T-helper 9 cell (primary cell): ENCODE measurements around the gene MLLT3.
A peak's percentile ranks its signal among the peaks of the same experiment; 100 is the strongest.

ENCODE experiments used
- DNase-seq: peaks from one replicate; pipeline ENCODE4 v3.0.0-alpha.2; 2020
- total RNA-seq, 2 donors: gene quantifications; one replicate each; lab custom pipeline; 2026; lab: John Stamatoyannopoulos, UW

MLLT3 gene
- total RNA-seq: 80.6 to 116 reads per million in 2 donors

DNA sequence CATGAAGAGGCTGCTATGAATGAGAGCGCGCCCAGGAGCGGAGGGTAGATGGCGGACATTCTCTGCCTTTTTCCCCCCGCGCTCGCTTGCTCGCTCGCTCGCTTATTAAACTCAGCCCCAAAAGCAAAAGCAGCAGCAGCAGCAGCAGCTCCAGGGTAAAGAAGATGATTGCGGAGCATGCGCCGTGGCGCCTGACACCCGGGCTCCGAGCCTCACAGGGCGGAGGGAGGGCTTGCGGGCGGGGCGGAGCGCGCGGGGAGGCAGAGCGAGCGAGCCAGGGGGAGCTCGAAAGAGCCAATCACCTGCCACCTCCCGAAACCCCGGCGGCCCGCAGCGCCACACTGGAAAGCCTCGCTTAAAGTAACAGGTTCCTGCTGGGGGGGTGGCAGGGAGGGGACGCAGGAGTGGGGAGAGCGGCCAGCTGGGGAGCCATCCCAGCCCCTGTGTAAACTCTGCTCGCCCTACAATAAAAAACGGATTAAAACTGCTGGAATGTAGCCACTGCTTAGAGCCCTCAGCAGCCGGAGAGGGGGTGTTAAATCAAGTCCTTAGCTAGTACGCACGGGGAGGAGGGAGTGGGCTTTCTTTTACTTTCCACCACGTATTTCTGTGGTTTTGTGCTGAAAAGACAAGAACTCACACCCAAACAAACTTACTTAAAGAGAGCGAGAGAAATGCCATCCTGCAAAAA, at the start of gene MLLT3:
MLLT3 (minus strand) TSS at position 170 of the 691 bp plus-strand sequence.
- peak; percentile 94 for DNase-seq

DNA sequence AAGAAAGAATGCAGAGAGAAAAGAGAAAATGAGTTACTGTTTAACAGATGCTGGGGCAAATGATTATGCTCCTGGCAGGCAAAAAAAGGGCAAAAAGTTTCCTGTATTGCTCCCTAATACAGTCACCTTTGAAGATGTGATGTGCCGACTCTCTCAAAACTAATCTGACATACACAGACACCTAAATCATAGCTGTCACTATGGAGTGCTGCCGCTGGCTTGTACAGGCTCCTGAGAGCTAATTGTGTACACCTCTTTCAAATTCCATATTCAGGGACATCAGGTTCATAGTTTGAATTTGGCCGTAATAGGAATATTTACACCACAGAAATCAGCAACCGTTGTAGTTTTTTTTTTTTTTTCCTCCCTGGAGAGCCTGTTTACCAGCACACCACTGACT, 49.3 kb upstream of the MLLT3 start:
- no peak for DNase-seq

DNA sequence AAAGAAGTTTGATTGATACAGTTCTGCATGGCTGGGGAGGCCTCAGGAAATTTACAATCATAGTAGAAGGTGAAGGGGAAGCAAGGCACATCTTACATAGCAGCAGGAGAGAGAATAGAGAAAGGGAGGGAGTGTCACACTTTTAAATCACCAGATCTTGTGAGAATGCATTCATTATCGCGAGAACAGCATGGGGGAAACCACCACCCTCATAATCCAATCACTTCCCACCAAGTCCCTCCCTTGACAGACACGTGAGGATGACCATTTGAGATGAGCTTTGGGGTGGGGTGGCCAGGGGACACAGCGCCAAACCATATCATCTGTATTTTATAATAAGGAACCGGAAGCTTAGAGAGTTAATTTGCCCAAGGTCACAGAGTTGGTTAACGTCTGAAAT, 48.1 kb upstream of the MLLT3 start:
- no peak for DNase-seq

DNA sequence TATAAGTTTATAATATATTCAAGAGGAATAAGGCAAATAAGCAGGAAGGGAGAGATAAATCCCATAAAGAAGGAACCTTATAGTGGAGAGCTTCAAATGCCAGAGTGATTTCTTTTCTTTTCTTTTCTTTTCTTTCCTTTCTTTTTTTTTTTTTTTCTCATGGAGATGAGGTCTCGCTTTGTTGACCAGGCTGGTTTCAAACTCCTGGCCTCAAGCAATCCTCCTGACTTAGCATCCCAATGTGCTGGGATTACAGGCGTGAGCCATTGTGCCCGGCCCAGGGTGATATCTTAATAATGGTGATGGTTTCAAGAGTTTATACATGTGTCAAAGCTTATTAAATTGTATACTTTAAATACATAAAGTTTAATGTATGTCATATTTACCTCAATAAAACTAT, 42.2 kb upstream of the MLLT3 start:
- no peak for DNase-seq

DNA sequence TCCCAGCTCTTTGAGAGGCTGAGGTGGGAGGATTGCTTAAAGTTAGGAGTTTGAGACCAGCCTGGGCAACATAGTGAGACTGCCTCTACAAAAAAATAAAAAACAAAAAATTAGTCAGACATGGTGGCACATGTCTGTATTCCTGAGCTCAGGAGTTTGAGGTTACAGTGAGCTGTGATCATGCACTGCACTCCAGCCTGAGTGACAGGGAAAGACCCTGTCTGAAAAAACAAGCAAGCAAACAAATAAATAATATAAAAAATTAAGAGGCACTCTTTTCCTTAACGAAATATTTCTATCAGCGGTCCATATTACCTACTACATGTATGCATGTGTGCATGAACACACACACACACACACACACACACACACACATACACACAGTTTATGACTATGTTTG, 40.8 kb upstream of the MLLT3 start:
- DNase-seq: no peak

DNA sequence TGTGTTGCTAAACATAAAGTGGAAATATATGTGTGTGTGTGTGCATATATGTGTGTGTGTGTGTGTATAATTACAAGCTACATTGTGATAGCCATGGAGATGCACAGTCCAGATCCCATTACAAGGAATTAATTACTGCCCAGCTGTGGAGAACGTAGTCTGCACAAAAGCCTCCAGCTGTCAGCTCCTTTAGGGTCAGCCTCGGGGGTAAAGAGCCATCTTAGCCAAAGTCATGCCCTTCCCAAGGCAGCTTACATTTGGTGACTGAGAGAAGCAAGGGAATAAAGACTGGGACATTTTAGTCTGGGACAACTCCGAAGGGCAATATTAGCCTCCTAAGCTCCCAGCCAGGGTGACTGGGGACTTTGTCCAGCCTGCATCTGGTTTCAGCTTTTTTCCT, 39.9 kb upstream of the MLLT3 start:
- DNase-seq: no peak

DNA sequence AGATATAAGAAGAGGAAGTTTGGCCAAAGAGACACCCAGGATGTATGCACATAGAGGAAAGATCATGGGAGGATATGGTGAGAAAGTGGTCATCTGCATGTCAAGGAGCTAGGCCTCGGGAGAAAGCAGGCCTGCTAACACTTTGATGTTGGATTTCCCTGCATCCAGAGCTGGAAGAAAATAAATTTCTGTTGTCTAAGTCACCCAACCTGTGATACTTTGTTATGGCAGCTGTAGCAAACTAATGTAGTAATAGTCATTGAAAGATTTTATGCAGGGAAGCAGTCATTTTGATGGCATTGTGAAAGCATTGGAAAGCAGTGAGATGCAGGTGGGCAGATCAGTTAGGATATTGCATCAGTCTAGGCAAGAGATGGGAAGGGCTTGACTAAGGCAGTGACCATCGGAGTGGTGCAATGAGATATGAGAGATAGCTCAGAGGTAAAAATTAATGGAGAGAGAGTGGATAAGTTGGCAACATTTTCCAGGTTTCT, 37.2 kb upstream of the MLLT3 start:
- DNase-seq: no peak

DNA sequence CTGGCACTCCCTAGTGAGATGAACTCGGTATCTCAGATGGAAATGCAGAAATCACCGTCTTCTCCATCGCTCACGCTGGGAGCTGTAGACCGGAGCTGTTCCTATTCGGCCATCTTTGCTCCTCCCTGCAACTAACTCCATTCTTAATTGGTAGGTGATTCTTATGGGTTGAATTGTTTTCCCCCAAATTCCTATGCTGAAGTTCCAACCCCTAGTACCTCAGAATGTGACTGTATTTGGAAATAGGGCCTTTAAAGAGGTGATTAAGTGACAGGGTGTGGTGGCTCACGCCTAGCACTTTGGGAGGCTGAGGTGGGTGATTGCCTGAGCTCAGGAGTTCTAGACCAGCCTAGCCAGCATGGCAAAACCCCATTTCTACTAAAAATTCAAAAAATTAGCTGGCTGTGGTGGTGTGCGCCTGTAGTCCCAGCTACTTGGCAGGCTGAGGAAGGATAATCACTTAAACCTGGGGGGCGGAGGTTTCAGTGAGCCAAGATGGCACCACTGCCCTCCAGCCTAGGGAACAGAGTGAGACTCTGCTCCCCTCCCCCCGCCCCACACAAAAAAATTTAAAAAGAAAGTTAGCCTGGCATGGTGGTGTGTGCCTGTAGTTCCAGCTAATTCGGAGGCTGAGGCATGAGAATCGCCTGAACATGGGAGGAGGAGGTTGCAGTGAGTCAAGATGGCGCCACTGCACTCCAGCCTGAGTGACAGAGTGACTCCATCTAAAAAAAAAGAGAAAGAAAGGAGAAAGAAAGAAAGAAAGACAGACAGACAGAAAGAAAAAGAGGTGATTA, 36.6 kb upstream of the MLLT3 start:
- no peak for DNase-seq

DNA sequence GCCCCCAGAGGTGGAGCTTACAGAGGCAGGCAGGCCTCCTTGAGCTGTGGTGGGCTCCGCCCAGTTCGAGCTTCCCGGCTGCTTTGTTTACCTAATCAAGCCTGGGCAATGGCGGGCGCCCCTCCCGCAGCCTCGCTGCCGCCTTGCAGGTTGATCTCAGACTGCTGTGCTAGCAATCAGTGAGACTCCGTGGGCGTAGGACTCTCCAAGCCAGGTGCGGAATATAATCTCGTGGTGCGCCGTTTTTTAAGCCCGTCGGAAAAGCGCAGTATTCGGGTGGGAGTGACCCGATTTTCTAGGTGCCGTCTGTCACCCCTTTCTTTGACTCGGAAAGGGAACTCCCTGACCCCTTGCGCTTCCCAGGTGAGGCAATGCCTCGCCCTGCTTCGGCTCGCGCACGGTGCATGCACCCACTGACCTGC, 36.0 kb upstream of the MLLT3 start:
- peak; percentile 28 for DNase-seq

DNA sequence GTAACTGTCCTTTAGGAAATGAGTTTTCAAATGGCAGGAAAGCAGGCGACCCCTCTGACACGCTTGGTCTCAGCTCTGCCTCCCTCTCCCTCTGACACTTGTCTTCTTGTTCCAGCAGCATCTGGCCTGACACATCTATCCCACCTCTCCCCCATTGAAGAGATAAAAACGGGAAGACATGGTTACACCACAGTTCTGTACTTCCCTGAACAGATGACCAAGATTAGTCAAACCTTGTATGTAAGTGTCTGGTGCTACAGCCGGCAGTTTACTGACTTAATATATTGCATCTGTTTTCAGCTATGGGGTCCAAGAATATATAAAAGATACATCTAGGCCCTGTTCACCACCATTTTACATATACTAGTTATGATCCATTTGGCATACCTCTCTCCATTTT, 29.6 kb upstream of the MLLT3 start:
- no peak for DNase-seq

DNA sequence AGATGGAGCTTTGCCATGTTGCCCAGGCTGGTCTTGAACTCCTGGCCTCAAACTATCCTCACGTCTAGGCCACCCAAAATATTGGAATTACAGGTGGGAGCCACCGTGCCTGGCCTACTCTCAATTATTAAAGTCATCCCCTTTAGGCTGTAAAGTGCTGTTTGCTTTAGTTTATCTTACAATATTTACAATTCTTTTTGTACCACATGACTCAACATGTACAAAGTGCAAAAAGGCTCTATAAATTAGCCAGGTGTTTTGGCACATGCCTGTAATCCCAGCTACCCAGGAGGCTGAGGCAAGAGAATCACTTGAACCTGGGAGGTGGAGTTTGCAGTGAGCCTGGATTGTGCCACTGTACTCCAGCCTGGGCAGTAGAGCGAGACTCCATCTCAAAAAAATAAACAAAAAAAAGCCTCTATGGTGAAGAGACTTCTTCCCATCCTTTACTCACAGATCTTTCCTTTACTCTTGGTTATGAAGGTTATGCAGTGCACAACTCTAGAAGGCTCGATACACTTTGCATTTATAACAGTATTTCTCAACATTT, 28.5 kb upstream of the MLLT3 start:
- DNase-seq: no peak

DNA sequence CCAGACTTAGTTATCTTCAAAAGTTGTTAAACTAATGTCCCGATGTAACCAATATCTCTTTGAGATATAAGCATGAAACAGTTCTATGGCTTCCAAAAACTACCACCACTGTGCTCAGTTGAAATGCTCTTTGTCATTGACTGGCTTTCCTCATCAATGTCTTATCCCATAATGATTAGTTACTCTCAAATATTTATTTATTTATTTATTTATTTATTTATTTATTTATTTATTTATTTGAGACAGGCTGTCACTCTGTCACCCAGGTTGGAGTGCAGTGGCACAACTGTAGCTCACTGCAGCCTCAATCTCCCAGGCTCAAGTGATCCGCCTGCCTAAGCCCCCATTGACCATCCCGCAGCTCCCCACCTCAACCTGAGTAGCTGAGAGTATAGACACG, 28.0 kb upstream of the MLLT3 start:
- no peak for DNase-seq

DNA sequence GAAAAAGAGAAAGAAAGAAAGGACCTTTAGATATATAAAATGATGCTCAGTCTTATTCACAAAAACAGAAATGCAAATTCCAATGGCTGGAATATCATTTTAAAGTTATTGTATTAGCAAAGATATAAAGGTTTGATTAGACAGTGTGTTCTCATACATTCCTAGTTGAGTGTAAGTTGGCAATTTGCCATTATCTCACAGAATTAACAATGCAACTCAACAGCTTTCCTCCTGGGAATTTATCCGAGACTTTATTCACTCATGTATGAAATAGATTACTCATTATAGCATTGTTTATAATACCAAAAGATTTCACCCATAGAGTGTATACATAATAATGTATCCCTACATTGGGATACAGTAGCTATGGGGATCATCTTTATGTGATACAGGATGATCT, 27.1 kb upstream of the MLLT3 start:
- DNase-seq: no peak

DNA sequence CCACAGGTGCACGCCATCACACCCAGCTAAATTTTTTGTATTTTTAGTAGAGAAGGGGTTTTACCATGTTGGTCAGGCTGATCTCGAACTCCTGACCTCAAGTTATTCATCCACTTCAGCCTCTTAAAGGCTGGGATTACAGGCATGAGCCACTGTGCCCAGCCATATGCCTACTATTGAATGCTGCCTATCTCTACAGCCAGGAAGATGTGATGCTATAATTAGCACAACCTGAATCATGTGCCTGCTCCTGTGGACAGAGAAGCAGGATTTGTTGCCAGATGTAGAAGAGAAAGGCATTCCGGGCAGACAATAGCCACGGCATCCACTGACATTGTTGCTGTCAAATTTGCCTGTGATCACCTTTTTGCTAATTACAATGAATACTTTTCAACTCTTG, 24.4 kb upstream of the MLLT3 start:
- DNase-seq: no peak

DNA sequence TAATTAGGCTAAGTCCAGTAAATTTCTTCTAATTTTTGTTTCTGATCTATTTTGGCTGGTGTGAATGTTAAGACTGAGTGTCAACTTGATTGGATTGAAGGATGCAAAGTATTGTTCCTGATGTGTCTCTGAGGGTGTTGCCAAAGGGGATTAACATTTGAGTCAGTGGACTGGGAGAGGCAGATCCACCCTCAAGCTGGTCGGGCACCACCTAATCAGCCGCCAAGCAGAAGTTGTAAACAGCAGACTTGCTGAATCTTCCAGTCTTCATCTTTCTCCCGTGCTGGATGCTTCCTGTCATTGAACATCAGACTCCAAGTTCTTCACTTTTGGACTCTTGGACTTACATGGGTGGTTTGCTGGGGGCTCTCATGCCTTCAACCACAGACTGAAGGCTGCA, 21.4 kb upstream of the MLLT3 start:
- no peak for DNase-seq

DNA sequence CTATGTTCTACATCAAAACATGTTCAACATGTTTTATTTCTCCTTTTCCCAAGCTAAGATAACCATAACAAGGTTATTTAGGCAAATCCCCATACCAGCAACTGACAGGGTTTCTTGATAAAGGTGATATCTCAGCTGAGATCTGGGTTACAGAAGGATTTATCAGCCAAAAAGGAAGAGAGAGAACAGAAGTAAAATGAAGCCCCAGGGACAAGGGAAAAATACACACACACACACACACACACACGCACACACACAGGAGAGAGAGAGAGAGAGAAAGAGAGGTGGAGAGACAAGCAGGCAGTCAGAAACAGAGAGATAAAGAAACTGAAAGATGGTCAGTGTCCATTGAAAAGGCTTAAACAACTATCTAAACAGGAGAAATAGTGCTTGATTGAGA, 19.7 kb upstream of the MLLT3 start:
- no peak for DNase-seq

DNA sequence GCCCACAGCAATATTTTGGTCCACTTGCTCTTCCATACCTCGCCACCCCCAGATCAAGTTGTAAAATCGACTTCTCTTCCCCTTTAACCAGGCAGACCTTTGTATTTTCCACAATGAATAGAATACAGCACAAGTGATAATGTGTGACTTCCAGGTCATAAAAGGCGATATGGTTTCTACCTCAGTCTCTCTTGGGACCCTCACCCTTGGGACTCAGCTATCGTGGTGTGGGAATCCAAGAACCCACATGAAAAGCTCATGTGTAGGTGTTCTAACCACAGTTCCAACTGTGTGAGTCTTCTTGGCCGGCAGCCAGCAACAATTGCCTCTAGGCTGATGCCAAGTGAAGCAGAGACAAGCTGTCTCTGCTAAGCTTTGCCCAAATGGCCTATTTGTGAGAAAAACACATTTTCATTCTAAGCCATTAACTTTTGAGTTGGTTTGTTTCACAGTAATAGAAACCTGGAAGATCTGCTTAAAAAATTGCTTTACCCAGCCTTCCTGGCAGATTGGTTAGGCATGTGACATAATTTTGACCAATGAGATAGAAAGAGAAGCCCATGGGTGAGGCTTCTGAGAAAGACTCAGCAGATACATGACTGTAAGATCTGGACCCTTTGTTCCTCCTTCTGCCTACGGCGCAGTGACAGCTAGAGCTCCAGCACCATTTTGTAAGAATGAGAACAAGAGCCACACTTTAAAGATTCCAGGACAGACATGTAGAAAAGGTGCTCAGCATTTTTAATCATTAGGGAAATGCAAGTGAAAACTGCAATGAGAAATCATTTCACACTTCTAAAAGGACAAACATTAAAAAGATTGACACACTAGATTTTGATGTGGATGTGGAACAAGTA, 18.3 kb upstream of the MLLT3 start:
- DNase-seq: peak; percentile 73

DNA sequence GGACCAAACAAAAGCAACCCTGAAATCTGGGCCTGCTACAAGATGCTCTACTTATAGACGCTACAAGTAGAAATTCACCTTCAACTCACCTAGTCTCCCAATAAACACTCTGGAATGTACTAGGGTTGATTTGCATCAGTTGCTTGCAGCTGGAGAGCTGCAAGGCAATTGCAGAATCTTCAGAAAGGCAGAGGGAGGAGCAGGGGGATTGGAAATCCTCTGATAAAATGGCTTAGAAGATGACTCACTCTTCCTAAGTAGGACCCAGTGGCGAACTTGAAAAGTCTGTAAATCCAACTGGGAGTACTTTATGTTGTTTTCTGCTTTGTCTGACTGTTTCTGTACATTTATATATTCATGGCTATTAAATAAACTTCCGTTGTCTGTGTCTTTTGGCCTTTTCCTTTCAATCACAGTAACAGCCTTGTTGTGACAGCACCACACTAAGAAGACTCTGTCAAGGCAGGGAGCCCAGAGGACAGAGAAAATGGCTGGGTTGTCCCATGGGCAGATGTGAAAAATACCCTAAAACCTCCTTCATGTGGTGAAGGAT, 14.7 kb upstream of the MLLT3 start:
- no peak for DNase-seq

DNA sequence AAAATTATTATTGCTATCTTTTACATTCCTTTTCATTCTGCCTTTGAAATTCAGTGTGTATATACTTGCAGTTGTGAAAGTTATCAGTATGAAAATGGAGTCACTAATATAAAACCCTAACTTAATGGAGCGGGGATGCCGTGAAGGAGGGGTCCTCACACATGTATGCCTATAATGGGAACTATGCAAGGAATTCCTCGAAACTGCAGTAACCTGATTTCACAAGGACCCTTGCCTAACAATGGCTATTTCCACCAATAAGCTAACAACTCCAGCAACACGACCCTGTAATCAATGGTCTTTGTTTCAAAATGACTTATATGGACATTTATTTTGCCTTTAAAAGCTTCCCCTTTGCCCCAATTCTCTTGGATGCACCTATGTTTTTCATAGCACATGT, 12.6 kb upstream of the MLLT3 start:
- DNase-seq: no peak

DNA sequence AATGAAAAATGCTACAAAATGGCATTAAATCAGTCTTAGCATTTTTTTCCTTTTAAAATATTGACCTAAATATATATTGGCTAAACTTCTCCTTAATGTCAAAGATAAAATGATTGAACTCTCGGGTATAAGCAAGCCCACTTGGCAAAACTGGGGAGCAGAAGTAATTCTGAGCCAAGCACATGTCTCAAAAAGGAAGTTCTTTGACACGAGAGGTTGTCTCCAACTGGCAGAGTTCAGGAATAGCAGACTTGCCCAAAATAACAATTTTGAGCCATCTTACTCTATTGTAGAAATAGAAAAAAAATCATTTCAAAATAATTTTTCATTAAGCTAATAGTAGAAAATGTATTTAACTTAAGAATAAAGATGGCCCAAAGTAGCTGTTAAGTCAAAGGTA, 10.4 kb upstream of the MLLT3 start:
- DNase-seq: no peak

DNA sequence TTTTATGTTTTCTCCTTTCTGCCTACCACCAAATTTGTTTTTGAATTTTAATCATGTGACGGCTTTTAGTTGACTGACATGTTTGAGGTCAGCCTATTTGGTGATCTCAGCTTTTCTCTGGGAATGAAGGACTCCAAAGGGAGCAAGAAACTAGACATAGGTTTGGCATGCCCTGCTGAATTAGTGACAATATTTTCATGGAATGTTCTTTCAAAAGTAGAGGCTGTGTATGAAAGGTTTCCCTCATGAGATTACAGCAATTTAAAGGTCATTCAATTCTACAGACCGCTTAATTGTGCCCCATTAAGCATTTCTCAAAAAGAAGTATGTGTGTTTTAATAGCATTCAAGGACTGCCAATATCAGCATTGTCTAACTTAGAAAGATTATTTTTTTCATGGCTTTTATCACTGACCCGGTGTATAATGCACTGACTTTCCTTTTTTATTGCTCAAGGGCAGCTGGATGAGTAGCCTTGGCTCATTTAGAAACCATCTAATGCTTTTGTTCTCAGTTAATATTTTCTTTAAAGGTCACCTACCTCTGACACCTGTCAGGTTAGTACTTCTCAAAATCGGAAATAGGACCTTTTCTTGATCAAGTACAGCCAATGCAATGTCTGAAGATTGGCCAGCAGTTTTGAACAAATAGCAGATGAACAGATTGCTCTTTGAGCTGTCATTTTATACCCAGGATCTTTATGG, 8.1 kb upstream of the MLLT3 start:
- DNase-seq: no peak

DNA sequence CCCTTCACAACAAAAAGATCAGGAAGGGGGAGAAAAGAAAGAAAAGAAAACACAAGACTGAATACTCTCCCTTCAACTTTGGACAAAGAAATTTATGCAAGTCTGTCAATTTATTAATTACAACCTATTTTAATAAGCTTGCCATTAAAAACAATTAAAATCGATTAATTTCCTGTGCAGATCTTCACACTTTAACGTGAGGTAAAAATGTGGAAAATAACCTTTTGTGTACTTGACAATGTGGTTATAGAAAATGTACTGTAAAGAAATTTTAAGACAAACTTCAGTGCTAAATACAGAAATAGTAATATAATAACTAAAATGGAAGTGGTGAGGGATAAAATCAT, 2.7 kb upstream of the MLLT3 start:
- DNase-seq: no peak
